Astrocyte (in vitro differentiated cells and primary cell): Measurements from ENCODE around the gene SLC44A2. TPM values are rescaled to one million over a fixed set of nuclear protein-coding genes. Genes with fewer than 3 reads are reported as not detected.

Experiments used
- DNase-seq: peaks from one replicate; pipeline ENCODE4 v3.0.0-alpha.2; 2010; ENCODE audit warnings: low read depth
- FAIRE-seq: peaks from 2 replicates; lab custom pipeline; 2011; peaks lifted over from hg19 to GRCh38; lab: Jason Lieb, UNC
- H2AFZ ChIP-seq: 2 replicates; pipeline ENCODE4 v1.6.0; 2012; ENCODE audit warnings: low read depth, low read length, inconsistent platforms
- H3K27ac ChIP-seq: 2 replicates; pipeline ENCODE4 v1.5.1; 2011; ENCODE audit warnings: low read depth, low read length, inconsistent platforms
- H3K27me3 ChIP-seq: 2 replicates; pipeline ENCODE4 v1.6.0; 2011; ENCODE audit warnings: low read length, inconsistent platforms; ENCODE audit not compliant: insufficient read depth
- H3K36me3 ChIP-seq: 2 replicates; pipeline ENCODE4 v1.5.1; 2011; ENCODE audit warnings: low read length, inconsistent platforms; ENCODE audit not compliant: insufficient read depth
- H3K4me1 ChIP-seq: 2 replicates; pipeline ENCODE4 v1.5.1; 2011; ENCODE audit warnings: low read length, inconsistent platforms; ENCODE audit not compliant: insufficient read depth
- H3K4me2 ChIP-seq: 2 replicates; pipeline ENCODE4 v1.6.0; 2012; ENCODE audit warnings: low read length, inconsistent platforms
- H3K4me3 ChIP-seq: 2 replicates; pipeline ENCODE4 v1.5.1; 2011; ENCODE audit warnings: low read depth, mild to moderate bottlenecking, low read length, inconsistent platforms; ENCODE audit not compliant: insufficient read depth
- H3K79me2 ChIP-seq: 2 replicates; pipeline ENCODE4 v1.6.0; 2012; ENCODE audit warnings: mild to moderate bottlenecking, low read length, inconsistent platforms; ENCODE audit not compliant: insufficient read depth
- H3K9ac ChIP-seq: 2 replicates; pipeline ENCODE4 v1.6.0; 2012; ENCODE audit warnings: mild to moderate bottlenecking, low read length, inconsistent platforms
- H3K9me3 ChIP-seq: 2 replicates; pipeline ENCODE4 v1.5.1; 2012; ENCODE audit warnings: low read depth, mild to moderate bottlenecking, low read length, inconsistent platforms; ENCODE audit not compliant: insufficient read depth
- H4K20me1 ChIP-seq: 2 replicates; pipeline ENCODE4 v1.6.0; 2012; ENCODE audit warnings: low read length, inconsistent platforms; ENCODE audit not compliant: insufficient read depth
- H3K27ac Mint-ChIP-seq: one replicate; pipeline ENCODE4 v1.8.0; 2021; ENCODE audit warnings: mild to moderate bottlenecking, mixed read lengths; ENCODE audit not compliant: unreplicated experiment
- H3K27me3 Mint-ChIP-seq: one replicate; pipeline ENCODE4 v1.8.0; 2021; ENCODE audit warnings: low read depth, mixed read lengths; ENCODE audit not compliant: unreplicated experiment
- H3K36me3 Mint-ChIP-seq: one replicate; pipeline ENCODE4 v1.8.0; 2021; ENCODE audit warnings: low read depth, mixed read lengths; ENCODE audit not compliant: unreplicated experiment
- H3K4me1 Mint-ChIP-seq: one replicate; pipeline ENCODE4 v1.8.0; 2021; ENCODE audit warnings: low read depth, mixed read lengths; ENCODE audit not compliant: unreplicated experiment
- H3K4me3 Mint-ChIP-seq: one replicate; pipeline ENCODE4 v1.8.0; 2021; ENCODE audit warnings: mild to moderate bottlenecking, moderate library complexity, mixed read lengths; ENCODE audit not compliant: unreplicated experiment
- H3K9me3 Mint-ChIP-seq: one replicate; pipeline ENCODE4 v1.8.0; 2021; ENCODE audit warnings: mild to moderate bottlenecking, mixed read lengths; ENCODE audit not compliant: unreplicated experiment
- EZH2 ChIP-seq: IDR thresholded peaks from 2 replicates; pipeline ENCODE4 v1.6.1; 2012; ENCODE audit warnings: mild to moderate bottlenecking, low read length, inconsistent platforms; ENCODE audit not compliant: insufficient read depth
- total RNA-seq: library from RNA; stranded (reverse); gene quantifications from 2 replicates; pipeline ENCODE4 v1.2.1, GENCODE V29; 2021
- TF ChIP-seq, protein P1 (sequence below): IDR thresholded peaks from 2 replicates; pipeline ENCODE4 v1.5.1; 2011; ENCODE audit warnings: low read depth, mild to moderate bottlenecking, inconsistent platforms, low read length, moderate library complexity; ENCODE audit not compliant: insufficient read depth

SLC44A2 gene
- total RNA-seq, 1 donor from 2014 or later: 91.6 TPM

- H3K4me1 Mint-ChIP-seq: peaks cover 7% of the 10 kb centered on the region
- TF ChIP-seq, protein P1, sequence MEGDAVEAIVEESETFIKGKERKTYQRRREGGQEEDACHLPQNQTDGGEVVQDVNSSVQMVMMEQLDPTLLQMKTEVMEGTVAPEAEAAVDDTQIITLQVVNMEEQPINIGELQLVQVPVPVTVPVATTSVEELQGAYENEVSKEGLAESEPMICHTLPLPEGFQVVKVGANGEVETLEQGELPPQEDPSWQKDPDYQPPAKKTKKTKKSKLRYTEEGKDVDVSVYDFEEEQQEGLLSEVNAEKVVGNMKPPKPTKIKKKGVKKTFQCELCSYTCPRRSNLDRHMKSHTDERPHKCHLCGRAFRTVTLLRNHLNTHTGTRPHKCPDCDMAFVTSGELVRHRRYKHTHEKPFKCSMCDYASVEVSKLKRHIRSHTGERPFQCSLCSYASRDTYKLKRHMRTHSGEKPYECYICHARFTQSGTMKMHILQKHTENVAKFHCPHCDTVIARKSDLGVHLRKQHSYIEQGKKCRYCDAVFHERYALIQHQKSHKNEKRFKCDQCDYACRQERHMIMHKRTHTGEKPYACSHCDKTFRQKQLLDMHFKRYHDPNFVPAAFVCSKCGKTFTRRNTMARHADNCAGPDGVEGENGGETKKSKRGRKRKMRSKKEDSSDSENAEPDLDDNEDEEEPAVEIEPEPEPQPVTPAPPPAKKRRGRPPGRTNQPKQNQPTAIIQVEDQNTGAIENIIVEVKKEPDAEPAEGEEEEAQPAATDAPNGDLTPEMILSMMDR: no peak
- TF ChIP-seq EZH2: no peak
- peaks cover 10% of the 10 kb centered on the region for H3K36me3 Mint-ChIP-seq
- H3K36me3 ChIP-seq: peaks cover 2% of the 10 kb centered on the region
- FAIRE-seq (peak; percentile 26), DNase-seq (peak; percentile 87)
- no peaks in the 10 kb centered on the region for H3K27me3 ChIP-seq
- H3K27ac Mint-ChIP-seq: peak overlapping the region; percentile 77
- H3K9me3 Mint-ChIP-seq: no peaks in the 10 kb centered on the region
- peak overlapping the region; percentile 38 for H2AFZ ChIP-seq
- H3K27me3 Mint-ChIP-seq: no peaks in the 10 kb centered on the region
- H3K9ac ChIP-seq: peak overlapping the region; percentile 50
- peaks cover 9% of the 10 kb centered on the region for H3K4me1 ChIP-seq
- H3K4me2 ChIP-seq: peak overlapping the region; percentile 61
- H3K27ac ChIP-seq: peak overlapping the region; percentile 69
- peaks cover 30% of the 10 kb centered on the region for H3K79me2 ChIP-seq
- H3K9me3 ChIP-seq: no peaks in the 10 kb centered on the region
- H3K4me3 Mint-ChIP-seq: peak overlapping the region; percentile 58
- peaks cover 11% of the 10 kb centered on the region for H4K20me1 ChIP-seq
- H3K4me3 ChIP-seq: no peak overlapping the region
These were observed 7.8 kb upstream of the SLC44A2 start for GRCh38 chr19:10617409-10618121.

- peaks cover 28% of the 10 kb centered on the region for H3K79me2 ChIP-seq
- FAIRE-seq: no peak
These were observed 6.5 kb upstream of the SLC44A2 start for GRCh38 chr19:10618846-10619245.

More at GRCh38 chr19:10618846-10619245, 6.5 kb upstream of the SLC44A2 start:
- Histone ChIP-seq H3K9ac (no peak overlapping the region), H3K36me3 (peaks cover 2% of the 10 kb centered on the region), H3K4me3 (no peak overlapping the region), H4K20me1 (peaks cover 5% of the 10 kb centered on the region), H3K27me3 (no peaks in the 10 kb centered on the region), H3K27ac (peak overlapping the region; percentile 2), H3K4me2 (no peak overlapping the region), H2AFZ (no peak overlapping the region), H3K9me3 (no peaks in the 10 kb centered on the region), H3K4me1 (peaks cover 9% of the 10 kb centered on the region)
- peaks cover 8% of the 10 kb centered on the region for H3K36me3 Mint-ChIP-seq
- peaks cover 7% of the 10 kb centered on the region for H3K4me1 Mint-ChIP-seq
- H3K4me3 Mint-ChIP-seq: no peak overlapping the region
- DNase-seq: no peak
- no peak overlapping the region for H3K27ac Mint-ChIP-seq
- H3K9me3 Mint-ChIP-seq: no peaks in the 10 kb centered on the region
- TF ChIP-seq, protein P1: no peak
- no peak for TF ChIP-seq EZH2
- H3K27me3 Mint-ChIP-seq: no peaks in the 10 kb centered on the region
